HepG2 (cell line): ENCODE data around the gene LAG3. TPM values are rescaled to one million over a fixed set of nuclear protein-coding genes. Genes with fewer than 3 reads are reported as not detected.
A peak's percentile ranks its signal among the peaks of the same experiment; 100 is the strongest.

Source experiments
- AKAP8 ChIP-seq: sonication (generic); formaldehyde crosslinking; IDR thresholded peaks from 2 replicates; pipeline ENCODE4 v1.5.1; 2020; ENCODE audit warnings: mild to moderate bottlenecking, missing genetic modification reagents
- BRCA1 ChIP-seq: sonication (generic); formaldehyde crosslinking; IDR thresholded peaks from 2 replicates; pipeline ENCODE4 v1.4.0; 2020; ENCODE audit warnings: missing genetic modification reagents
- IKZF4 ChIP-seq: sonication (generic); formaldehyde crosslinking; IDR thresholded peaks from 2 replicates; pipeline ENCODE4 v1.5.1; 2020; ENCODE audit warnings: borderline replicate concordance, mild to moderate bottlenecking, low read depth, missing genetic modification reagents; ENCODE audit errors: not compliant biosample characterization
- NRL ChIP-seq: sonication (generic); formaldehyde crosslinking; IDR thresholded peaks from 2 replicates; pipeline ENCODE4 v1.5.0; 2020; ENCODE audit warnings: missing genetic modification reagents, mild to moderate bottlenecking, moderate library complexity, borderline replicate concordance
- SATB2 ChIP-seq: sonication (generic); formaldehyde crosslinking; IDR thresholded peaks from 2 replicates; pipeline ENCODE4 v1.5.0; 2020; ENCODE audit warnings: missing genetic modification reagents
- SETDB1 ChIP-seq: sonication (generic); formaldehyde crosslinking; IDR thresholded peaks from 2 replicates; pipeline ENCODE4 v1.5.1; 2020; ENCODE audit warnings: missing genetic modification reagents, mild to moderate bottlenecking, borderline replicate concordance
- SRSF4 ChIP-seq: fragments of 200-400 bp; formaldehyde crosslinking; IDR thresholded peaks from one replicate; pipeline ENCODE4 v1.6.1; 2018; ENCODE audit warnings: mild to moderate bottlenecking, low read depth, low read length, moderate library complexity; ENCODE audit not compliant: poor library complexity, severe bottlenecking
- ZNF160 ChIP-seq: sonication (generic); formaldehyde crosslinking; IDR thresholded peaks from 2 replicates; pipeline ENCODE4 v1.8.0; 2022; ENCODE audit warnings: mild to moderate bottlenecking, inconsistent platforms, missing genetic modification reagents
- ZNF296 ChIP-seq: sonication (generic); formaldehyde crosslinking; conservative IDR thresholded peaks from 2 replicates; pipeline ENCODE4 v1.5.0; 2020; ENCODE audit warnings: mild to moderate bottlenecking, missing genetic modification reagents
- ZNF547 ChIP-seq: sonication (generic); formaldehyde crosslinking; IDR thresholded peaks from 2 replicates; pipeline ENCODE4 v1.5.1; 2020; ENCODE audit warnings: mild to moderate bottlenecking, missing genetic modification reagents
- polyA plus RNA-seq, 8 experiments: library from polyadenylated mRNA; depleted of rRNA in 3 of 8; stranded (reverse) in 7 of 8; unstranded in 1 of 8; fragments of >200 nt; fragmentation: Illumina TruSeq in 4 of 8; extraction: Trizol in 4 of 8; gene quantifications; 2 replicates each; pipeline versions ENCODE4 v1.2.1 to v1.2.3, GENCODE V29; 2011 to 2016; ENCODE audit warnings: low read depth in 4 of 8, missing spikeins in 1 of 8, mixed read lengths in 1 of 8; ENCODE audit not compliant: insufficient read depth in 1 of 8
- total RNA-seq, 5 experiments: library from RNA; depleted of rRNA; stranded (reverse); fragments of >200 nt; fragmentation: Illumina TruSeq; extraction: Trizol; gene quantifications; 2 replicates each; pipeline ENCODE4 v1.2.3, GENCODE V29; 2016; ENCODE audit warnings: low read depth in 1 of 5
- TF ChIP-seq, protein P1 (sequence below): sonication (generic); formaldehyde crosslinking; IDR thresholded peaks from 2 replicates; pipeline ENCODE4 v1.9.0; 2021; ENCODE audit warnings: missing genetic modification reagents, borderline replicate concordance
- TF ChIP-seq, protein P2 (sequence below): sonication (generic); formaldehyde crosslinking; IDR thresholded peaks from 2 replicates; pipeline ENCODE4 v1.4.0; 2020; ENCODE audit warnings: missing genetic modification reagents, borderline replicate concordance
- TF ChIP-seq, protein P3 (sequence below): sonication (generic); formaldehyde crosslinking; IDR thresholded peaks from 2 replicates; pipeline ENCODE4 v1.5.1; 2020; ENCODE audit warnings: mild to moderate bottlenecking, missing genetic modification reagents, moderate library complexity
- TF ChIP-seq, protein P4 (sequence below): sonication (generic); formaldehyde crosslinking; conservative IDR thresholded peaks from 2 replicates; pipeline ENCODE4 v1.8.1; 2023; ENCODE audit warnings: missing genetic modification reagents
- TF ChIP-seq, protein P5 (sequence below): sonication (generic); formaldehyde crosslinking; IDR thresholded peaks from 2 replicates; pipeline ENCODE4 v1.8.1; 2022; ENCODE audit warnings: low read depth, mild to moderate bottlenecking, missing genetic modification reagents

Gene LAG3
- total and polyA plus RNA-seq, 2 of the 13 experiments (the other 11 are each of a cell fraction or from before 2014, with no cell fraction given): 0.11 to 0.26 TPM

DNA sequence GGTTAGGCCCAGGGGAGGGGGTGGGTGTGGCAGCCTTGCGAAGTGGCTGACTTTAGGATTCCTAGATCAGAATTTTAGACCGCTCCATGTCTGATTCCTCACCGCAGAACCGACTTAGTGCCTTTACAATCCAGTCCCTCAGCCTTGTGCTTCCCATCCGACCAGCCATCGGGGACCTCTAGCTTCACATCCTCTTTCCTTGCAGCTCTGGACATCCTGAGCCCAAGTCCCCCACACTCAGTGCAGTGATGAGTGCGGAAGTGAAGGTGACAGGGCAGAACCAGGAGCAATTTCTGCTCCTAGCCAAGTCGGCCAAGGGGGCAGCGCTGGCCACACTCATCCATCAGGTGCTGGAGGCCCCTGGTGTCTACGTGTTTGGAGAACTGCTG lies 47.9 kb upstream of the LAG3 start (continued):
- no peak for TF ChIP-seq IKZF4 (CRISPR knock-in tag)
- TF ChIP-seq NRL (CRISPR knock-in tag): peak; percentile 75; the same call in 1 of the 2 replicates
- TF ChIP-seq, protein P1, sequence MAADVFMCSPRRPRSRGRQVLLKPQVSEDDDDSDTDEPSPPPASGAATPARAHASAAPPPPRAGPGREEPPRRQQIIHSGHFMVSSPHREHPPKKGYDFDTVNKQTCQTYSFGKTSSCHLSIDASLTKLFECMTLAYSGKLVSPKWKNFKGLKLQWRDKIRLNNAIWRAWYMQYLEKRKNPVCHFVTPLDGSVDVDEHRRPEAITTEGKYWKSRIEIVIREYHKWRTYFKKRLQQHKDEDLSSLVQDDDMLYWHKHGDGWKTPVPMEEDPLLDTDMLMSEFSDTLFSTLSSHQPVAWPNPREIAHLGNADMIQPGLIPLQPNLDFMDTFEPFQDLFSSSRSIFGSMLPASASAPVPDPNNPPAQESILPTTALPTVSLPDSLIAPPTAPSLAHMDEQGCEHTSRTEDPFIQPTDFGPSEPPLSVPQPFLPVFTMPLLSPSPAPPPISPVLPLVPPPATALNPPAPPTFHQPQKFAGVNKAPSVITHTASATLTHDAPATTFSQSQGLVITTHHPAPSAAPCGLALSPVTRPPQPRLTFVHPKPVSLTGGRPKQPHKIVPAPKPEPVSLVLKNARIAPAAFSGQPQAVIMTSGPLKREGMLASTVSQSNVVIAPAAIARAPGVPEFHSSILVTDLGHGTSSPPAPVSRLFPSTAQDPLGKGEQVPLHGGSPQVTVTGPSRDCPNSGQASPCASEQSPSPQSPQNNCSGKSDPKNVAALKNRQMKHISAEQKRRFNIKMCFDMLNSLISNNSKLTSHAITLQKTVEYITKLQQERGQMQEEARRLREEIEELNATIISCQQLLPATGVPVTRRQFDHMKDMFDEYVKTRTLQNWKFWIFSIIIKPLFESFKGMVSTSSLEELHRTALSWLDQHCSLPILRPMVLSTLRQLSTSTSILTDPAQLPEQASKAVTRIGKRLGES (CRISPR knock-in tag): no peak
- TF ChIP-seq ZNF547 (CRISPR knock-in tag): no peak
- TF ChIP-seq AKAP8 (CRISPR knock-in tag): no peak; the same call in 1 of the 2 replicates
- TF ChIP-seq SATB2 (CRISPR knock-in tag): no peak
- TF ChIP-seq SETDB1 (CRISPR knock-in tag): no peak
- TF ChIP-seq, protein P2, sequence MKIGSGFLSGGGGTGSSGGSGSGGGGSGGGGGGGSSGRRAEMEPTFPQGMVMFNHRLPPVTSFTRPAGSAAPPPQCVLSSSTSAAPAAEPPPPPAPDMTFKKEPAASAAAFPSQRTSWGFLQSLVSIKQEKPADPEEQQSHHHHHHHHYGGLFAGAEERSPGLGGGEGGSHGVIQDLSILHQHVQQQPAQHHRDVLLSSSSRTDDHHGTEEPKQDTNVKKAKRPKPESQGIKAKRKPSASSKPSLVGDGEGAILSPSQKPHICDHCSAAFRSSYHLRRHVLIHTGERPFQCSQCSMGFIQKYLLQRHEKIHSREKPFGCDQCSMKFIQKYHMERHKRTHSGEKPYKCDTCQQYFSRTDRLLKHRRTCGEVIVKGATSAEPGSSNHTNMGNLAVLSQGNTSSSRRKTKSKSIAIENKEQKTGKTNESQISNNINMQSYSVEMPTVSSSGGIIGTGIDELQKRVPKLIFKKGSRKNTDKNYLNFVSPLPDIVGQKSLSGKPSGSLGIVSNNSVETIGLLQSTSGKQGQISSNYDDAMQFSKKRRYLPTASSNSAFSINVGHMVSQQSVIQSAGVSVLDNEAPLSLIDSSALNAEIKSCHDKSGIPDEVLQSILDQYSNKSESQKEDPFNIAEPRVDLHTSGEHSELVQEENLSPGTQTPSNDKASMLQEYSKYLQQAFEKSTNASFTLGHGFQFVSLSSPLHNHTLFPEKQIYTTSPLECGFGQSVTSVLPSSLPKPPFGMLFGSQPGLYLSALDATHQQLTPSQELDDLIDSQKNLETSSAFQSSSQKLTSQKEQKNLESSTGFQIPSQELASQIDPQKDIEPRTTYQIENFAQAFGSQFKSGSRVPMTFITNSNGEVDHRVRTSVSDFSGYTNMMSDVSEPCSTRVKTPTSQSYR (CRISPR knock-in tag): no peak
- no peak for TF ChIP-seq ZNF160
- TF ChIP-seq BRCA1 (CRISPR knock-in tag): peak; percentile 21; the same call in 1 of the 2 replicates
- TF ChIP-seq, protein P3, sequence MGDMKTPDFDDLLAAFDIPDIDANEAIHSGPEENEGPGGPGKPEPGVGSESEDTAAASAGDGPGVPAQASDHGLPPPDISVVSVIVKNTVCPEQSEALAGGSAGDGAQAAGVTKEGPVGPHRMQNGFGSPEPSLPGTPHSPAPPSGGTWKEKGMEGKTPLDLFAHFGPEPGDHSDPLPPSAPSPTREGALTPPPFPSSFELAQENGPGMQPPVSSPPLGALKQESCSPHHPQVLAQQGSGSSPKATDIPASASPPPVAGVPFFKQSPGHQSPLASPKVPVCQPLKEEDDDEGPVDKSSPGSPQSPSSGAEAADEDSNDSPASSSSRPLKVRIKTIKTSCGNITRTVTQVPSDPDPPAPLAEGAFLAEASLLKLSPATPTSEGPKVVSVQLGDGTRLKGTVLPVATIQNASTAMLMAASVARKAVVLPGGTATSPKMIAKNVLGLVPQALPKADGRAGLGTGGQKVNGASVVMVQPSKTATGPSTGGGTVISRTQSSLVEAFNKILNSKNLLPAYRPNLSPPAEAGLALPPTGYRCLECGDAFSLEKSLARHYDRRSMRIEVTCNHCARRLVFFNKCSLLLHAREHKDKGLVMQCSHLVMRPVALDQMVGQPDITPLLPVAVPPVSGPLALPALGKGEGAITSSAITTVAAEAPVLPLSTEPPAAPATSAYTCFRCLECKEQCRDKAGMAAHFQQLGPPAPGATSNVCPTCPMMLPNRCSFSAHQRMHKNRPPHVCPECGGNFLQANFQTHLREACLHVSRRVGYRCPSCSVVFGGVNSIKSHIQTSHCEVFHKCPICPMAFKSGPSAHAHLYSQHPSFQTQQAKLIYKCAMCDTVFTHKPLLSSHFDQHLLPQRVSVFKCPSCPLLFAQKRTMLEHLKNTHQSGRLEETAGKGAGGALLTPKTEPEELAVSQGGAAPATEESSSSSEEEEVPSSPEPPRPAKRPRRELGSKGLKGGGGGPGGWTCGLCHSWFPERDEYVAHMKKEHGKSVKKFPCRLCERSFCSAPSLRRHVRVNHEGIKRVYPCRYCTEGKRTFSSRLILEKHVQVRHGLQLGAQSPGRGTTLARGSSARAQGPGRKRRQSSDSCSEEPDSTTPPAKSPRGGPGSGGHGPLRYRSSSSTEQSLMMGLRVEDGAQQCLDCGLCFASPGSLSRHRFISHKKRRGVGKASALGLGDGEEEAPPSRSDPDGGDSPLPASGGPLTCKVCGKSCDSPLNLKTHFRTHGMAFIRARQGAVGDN (CRISPR knock-in tag): peak; percentile 81
- TF ChIP-seq SRSF4: no peak
- TF ChIP-seq, protein P4, sequence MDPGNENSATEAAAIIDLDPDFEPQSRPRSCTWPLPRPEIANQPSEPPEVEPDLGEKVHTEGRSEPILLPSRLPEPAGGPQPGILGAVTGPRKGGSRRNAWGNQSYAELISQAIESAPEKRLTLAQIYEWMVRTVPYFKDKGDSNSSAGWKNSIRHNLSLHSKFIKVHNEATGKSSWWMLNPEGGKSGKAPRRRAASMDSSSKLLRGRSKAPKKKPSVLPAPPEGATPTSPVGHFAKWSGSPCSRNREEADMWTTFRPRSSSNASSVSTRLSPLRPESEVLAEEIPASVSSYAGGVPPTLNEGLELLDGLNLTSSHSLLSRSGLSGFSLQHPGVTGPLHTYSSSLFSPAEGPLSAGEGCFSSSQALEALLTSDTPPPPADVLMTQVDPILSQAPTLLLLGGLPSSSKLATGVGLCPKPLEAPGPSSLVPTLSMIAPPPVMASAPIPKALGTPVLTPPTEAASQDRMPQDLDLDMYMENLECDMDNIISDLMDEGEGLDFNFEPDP (CRISPR knock-in tag): no peak
- TF ChIP-seq, protein P5, sequence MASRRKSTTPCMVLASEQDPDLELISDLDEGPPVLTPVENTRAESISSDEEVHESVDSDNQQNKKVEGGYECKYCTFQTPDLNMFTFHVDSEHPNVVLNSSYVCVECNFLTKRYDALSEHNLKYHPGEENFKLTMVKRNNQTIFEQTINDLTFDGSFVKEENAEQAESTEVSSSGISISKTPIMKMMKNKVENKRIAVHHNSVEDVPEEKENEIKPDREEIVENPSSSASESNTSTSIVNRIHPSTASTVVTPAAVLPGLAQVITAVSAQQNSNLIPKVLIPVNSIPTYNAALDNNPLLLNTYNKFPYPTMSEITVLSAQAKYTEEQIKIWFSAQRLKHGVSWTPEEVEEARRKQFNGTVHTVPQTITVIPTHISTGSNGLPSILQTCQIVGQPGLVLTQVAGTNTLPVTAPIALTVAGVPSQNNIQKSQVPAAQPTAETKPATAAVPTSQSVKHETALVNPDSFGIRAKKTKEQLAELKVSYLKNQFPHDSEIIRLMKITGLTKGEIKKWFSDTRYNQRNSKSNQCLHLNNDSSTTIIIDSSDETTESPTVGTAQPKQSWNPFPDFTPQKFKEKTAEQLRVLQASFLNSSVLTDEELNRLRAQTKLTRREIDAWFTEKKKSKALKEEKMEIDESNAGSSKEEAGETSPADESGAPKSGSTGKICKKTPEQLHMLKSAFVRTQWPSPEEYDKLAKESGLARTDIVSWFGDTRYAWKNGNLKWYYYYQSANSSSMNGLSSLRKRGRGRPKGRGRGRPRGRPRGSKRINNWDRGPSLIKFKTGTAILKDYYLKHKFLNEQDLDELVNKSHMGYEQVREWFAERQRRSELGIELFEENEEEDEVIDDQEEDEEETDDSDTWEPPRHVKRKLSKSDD: no peak
- no peak for TF ChIP-seq ZNF296
